HG03066 (cell line): ENCODE data around the gene BDP1.
"Not testable (repeated sequence)": the region's sequence is repeated elsewhere in the genome, so short reads cannot be mapped to it uniquely, and the experiment has no call there.

Experiments
- ATAC-seq: cut with Tn5 transposase; IDR thresholded peaks from one replicate; pipeline ENCODE4 v1.9.1; 2021; ENCODE audit warnings: low read depth; ENCODE audit not compliant: unreplicated experiment

Gene BDP1, protein sequence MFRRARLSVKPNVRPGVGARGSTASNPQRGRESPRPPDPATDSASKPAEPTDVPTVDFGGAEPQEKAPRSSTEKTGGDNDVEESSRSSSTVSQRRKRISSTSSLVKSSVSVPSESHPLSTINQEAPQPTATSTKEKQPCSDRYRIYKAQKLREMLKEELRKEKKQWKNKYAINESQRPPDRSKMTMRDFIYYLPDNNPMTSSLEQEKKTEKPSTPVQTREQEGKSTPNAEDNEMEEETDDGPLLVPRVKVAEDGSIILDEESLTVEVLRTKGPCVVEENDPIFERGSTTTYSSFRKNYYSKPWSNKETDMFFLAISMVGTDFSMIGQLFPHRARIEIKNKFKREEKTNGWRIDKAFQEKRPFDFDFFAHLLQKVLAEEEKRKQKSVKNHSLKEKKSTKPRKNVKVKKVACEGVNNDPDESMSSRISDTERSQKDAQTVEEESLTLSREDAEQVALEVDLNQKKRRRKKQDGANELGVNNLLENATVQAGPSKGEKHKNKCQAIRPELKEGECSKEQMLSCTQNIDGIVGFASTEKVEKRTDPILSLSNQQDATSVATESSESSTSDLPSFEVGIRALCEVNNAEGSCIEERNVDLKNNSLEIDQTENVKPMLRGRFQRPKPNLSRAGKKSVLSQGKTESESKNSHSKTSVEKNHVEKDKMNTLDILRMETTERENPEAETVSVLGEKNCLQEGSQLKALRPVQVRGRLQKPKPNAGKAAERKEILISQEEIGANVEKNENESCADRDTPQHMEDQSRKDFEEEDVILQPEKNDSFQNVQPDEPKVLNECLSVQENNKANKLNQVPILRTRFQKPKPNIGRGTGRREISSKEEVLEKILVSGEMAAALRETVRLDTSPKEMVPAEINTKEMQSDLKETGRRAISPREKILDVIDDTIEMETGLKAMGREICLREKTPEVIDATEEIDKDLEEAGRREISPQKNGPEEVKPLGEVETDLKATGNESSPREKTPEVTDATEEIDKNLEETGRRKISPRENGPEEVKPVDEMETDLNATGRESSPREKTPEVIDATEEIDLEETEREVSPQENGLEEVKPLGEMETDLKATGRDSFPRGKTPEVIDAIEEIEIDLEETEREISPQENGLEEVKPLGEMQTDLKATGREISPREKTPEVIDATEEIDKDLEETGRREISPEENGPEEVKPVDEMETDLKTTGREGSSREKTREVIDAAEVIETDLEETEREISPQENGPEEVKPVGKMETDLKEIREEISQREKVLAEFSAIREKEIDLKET (N-terminal part only)

GRCh38 chr5:71455427-71456361 is at the start of gene BDP1:
Gene BDP1, plus strand, starts transcription at chr5:71455651. Its CDS starts 227 bp downstream, at chr5:71455878.
- peak; percentile 88 for ATAC-seq

DNA sequence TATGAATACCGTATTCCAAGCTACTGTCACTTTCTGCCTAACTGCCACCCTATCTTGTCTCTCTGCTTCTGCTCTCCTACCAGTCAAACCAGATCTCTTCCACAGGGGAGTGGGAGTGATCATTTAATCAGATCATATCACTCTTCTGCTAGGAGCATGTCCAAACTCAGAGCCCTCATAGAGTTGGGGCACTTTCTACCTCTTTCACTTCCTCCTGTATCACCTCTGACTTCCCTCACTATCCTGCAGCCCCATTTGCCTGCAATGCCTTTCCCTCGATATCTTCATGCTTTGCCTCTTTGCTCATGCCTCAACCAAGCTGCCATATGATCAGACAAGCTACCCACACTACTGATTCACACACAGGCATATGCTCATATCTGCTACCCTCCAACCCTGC is 45.4 kb upstream of the BDP1 start:
- not testable (repeated sequence) for ATAC-seq

GRCh38 chr5:71415626-71416025 is 39.8 kb upstream of the BDP1 start:
- ATAC-seq, result not testable (repeated sequence)

- ATAC-seq, result not testable (repeated sequence)
Observed at GRCh38 chr5:71418026-71418425, 37.4 kb upstream of the BDP1 start.

- ATAC-seq, result not testable (repeated sequence)
Observed at GRCh38 chr5:71421278-71421677, 34.2 kb upstream of the BDP1 start.

DNA sequence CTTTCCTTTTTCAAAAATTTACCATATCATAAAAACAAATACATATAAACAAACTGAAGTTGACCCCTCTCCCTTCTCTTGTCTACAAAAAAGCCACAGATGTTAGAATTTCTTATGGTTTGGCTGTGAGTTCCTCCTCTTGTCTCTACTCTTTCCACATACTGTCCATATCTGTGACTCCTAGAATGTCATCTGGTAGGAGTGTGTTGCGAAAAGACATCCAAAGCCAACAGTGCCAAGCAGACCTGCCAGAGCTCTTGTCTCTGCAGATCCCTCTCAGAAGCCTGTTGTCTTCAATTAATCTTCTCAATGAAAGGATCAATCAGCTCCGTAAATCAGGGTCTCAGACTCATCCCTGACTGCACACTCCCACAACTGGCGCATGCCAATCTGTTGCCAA is 31.6 kb upstream of the BDP1 start:
- ATAC-seq, result not testable (repeated sequence)

- ATAC-seq, result not testable (repeated sequence)
Observed at GRCh38 chr5:71426686-71427474, 28.6 kb upstream of the BDP1 start.

- not testable (repeated sequence) for ATAC-seq
Observed at GRCh38 chr5:71432410-71432809, 23.0 kb upstream of the BDP1 start.

DNA sequence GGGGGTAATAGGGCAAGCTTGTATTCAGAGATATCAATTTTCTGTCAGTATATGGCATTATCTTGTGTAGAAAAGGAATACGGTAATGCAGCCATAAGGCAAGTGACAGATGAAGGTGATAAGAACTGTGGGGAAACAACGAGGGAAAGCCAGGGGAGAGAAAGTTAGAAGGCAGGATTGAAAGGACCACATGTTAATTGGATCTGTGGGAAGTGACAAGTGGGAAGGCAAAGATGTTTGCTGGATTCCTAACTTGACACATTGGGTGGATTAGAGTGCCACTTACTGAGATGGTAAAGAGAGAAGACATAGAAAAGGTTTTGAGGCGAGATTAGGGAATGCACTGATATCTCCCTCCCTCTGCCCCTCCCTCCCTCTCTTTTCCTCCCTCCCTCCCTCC is 20.6 kb upstream of the BDP1 start:
- not testable (repeated sequence) for ATAC-seq

DNA sequence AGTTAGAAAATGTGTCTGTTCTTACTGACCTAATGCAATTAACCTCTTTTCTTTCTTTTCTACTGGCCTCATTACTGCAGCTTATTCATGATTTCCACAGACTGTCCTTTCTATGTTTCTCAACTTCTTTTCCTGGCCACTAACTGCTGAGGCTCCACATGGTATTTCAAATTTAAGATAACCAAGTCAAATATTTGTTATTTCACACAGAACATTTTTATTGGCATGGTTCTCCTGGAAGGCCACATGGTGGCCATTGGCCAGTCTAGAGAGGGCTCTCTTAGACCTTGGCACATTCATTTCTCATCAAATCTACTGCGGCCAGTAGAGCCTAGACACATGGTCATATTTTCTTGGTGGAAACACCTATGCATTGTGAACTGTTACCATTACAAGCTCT is 13.9 kb upstream of the BDP1 start:
- ATAC-seq, result not testable (repeated sequence)

- ATAC-seq, result not testable (repeated sequence)
Observed at GRCh38 chr5:71443891-71444290, 11.6 kb upstream of the BDP1 start.

DNA sequence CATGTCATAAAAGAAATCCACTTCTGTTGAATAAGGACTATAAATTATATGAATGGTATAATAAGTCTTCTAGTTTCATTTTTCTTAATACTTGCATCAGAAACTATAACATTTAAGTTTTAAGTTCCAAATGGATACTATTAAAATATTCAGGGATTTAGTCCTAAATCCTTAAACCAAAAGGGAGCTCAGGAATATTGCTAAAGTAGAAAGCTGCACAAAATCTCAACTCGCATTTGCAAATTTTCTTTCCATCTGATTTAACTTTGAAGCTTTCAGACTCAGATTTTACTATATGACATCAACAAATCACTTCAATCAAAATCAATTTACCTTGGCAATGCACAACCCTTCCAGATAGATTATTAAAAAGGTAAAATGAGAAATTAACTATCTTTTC is 10.4 kb upstream of the BDP1 start:
- ATAC-seq, result not testable (repeated sequence)

GRCh38 chr5:71445523-71446152 is 9.8 kb upstream of the BDP1 start:
- ATAC-seq, result not testable (repeated sequence)

DNA sequence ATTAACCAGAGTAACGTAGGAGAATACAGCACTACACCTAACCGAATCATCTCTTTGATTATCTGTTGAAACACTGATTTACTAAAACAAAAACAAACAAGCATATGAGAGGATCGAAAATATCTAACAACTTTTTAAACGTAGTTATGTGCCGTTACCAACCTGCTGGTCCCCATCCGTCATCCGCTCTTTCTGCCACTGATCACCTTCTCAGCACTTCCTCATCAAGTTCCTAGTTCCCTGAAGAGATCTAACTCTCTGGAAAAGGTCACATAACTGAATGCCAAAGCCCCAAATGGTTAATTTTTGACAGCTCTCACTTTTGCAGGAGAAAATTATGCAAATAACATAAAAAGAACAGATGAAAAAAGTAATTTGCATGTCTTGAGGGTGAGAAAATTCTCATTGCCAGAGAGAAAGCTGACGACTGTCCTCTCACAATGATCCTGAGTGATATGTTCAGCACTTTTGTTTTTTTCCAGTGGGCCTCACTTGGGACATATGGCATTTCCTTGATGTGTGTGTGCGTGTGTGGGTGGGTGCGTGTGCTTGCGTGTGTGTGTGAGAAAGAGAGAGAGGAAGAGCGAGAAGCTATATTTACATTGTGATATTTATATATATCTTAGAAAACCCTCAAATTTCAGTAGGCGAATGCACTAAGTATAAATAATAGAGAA is 8.8 kb upstream of the BDP1 start:
- peak; percentile 12 for ATAC-seq

DNA sequence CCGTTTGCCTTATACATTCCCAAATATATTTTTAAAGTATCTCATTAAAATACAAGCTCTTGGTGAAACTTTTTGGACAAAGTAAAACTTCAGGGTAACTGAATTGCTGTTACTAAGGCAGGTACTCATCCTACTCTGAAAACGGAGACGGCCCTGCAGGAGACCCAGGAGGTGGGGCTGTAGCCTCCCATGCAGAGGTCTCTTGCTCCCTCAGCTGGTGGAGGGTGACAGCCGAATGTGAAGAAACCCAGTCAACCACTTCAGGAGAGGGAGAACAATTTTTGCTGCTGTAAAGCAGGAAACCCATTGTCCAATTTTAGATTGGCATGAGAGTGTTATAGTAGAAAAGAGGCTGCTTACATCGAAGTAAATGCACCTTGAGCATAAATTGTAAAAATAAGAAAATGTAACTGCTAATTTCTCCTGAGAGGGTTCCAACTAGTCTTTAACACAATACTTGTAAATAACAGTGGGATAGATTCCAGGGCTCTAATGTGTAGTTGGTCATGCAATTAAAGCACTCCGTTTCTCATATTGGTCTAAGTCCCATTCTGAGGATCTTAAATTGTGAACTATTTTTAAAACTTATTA is 8.1 kb upstream of the BDP1 start:
- ATAC-seq, result peak; percentile 95

DNA sequence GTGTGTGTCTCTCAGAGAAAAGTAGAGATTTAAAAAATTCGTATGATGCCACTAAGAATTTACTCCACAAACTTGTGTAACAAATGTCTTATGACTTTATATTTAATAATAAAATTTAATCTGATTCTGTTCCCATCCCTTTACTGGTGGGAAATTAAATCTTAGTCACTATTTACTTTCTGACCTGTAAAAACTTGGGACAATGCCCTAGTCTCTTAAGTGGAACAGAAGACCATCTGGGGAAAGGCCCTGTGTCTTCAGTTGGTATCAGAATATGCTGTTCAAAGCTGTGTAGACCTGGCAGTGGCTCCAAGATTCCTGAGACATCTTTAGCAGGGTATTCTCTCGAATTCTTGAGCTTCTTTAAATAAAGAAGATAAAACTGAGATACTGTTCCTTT is 2.6 kb upstream of the BDP1 start:
- no peak for ATAC-seq

DNA sequence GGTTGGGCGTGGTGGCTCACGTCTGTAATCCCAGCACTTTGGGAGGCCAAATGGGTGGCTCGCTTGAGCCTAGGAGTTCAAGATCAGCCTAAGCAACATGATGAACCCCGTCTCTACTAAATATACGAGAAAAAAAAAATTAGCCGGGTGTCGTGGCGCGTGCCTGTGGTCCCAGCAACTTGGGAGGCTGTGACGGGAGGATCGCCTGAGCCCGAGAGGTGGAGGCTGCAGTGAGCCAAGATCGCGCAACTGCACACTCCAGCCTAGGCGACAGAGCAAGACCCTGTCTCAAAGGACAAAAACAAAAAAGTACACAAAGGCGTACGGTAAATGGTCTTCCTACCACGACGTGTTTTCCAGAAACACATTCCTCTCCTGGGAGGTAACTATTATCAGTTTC is 538 bp upstream of the BDP1 start:
- ATAC-seq, result no peak
